Hepatocyte (in vitro differentiated cells): ENCODE results near the gene DHRS1.

Experiments
- CTCF ChIP-seq: fragments of 200-600 bp; sonication (generic); IDR thresholded peaks from 2 replicates; pipeline ENCODE4 v1.5.1; 2016; ENCODE audit warnings: antibody characterized with exemption, mild to moderate bottlenecking; ENCODE audit not compliant: poor library complexity
- EZH2 ChIP-seq: fragments of 200-600 bp; sonication (generic); IDR thresholded peaks from 2 replicates; pipeline ENCODE4 v1.6.1; 2016; ENCODE audit warnings: antibody characterized with exemption, mild to moderate bottlenecking, borderline replicate concordance
- EZH2phosphoT487 ChIP-seq: fragments of 200-600 bp; sonication (generic); IDR thresholded peaks from one replicate; pipeline ENCODE4 v1.6.1; 2018; ENCODE audit warnings: antibody characterized with exemption, mild to moderate bottlenecking, low read depth, moderate library complexity; ENCODE audit not compliant: unreplicated experiment, severe bottlenecking

DNA sequence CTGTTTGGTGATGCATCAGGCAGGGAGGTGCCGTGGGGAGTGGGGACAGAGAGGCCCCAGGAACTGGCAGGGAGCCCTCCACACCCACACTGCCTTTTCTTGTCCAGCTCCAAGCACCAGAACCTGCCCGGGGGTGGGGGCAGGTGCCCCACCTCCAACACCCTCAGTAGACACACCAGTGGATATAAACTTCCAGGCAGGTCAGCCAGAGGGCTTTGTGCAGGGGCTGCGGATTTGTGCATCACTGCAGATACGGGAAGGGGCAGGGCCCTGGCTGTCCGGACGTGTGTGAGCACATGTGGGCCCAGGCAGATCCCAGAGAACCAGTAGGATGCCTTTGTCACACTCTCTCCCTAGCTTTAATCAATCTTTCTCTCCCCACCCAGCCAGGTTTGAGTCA is 35.3 kb downstream of the DHRS1 start:
- no peak for TF ChIP-seq CTCF
- no peak for TF ChIP-seq EZH2
- TF ChIP-seq EZH2phosphoT487, result no peak
